BLaER1 (cell line): ENCODE measurements around the gene PDLIM5.
"Not testable (repeated sequence)": the region's sequence is repeated elsewhere in the genome, so short reads cannot be mapped to it uniquely, and the experiment has no call there.

Source experiments
- H3K27ac ChIP-seq: shearing (Covaris generic); formaldehyde crosslinking; 2 replicates; pipeline ENCODE4 v1.8.1; 2022
- H3K27me3 ChIP-seq: shearing (Covaris generic); formaldehyde crosslinking; 2 replicates; pipeline ENCODE4 v1.8.1; 2022
- H3K36me3 ChIP-seq: shearing (Covaris generic); formaldehyde crosslinking; 2 replicates; pipeline ENCODE4 v1.8.1; 2022
- H3K4me1 ChIP-seq: shearing (Covaris generic); formaldehyde crosslinking; 2 replicates; pipeline ENCODE4 v1.8.1; 2022
- H3K4me2 ChIP-seq: shearing (Covaris generic); formaldehyde crosslinking; 2 replicates; pipeline ENCODE4 v1.8.1; 2022
- H3K4me3 ChIP-seq: shearing (Covaris generic); formaldehyde crosslinking; 2 replicates; pipeline ENCODE4 v1.8.1; 2022
- H3K9ac ChIP-seq: shearing (Covaris generic); formaldehyde crosslinking; 2 replicates; pipeline ENCODE4 v1.8.1; 2022
- H3K9me3 ChIP-seq: shearing (Covaris generic); formaldehyde crosslinking; 2 replicates; pipeline ENCODE4 v1.8.1; 2022
- H4K20me1 ChIP-seq: shearing (Covaris generic); formaldehyde crosslinking; 2 replicates; pipeline ENCODE4 v1.8.1; 2022
- Cebpa-rat ChIP-seq: shearing (Covaris generic); IDR thresholded peaks from 2 replicates; pipeline ENCODE4 v1.8.1; 2022

The PDLIM5 gene

DNA sequence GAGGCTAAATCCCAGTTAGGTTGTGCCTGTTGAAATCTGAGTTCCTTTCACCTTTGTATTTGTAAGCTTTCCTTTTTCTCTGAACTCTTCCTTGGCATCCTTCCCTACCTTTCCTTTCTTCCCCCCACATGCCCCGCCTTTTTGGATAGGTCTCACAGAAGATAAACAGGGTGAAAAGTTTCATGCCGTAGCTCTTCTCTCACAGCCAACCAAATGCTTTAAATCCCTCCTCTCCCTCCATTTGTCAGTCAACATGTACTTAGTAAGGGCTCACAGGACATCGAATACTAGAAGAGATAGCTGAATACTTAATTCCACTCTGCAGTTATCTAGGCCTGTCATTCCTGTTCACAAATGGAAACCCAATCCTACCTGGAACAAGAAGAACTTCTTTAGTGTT, 198.9 kb downstream of the PDLIM5 start:
- Histone ChIP-seq H3K9ac (no peak overlapping the region), H3K4me1 (no peaks in the 10 kb centered on the region), H4K20me1 (no peaks in the 10 kb centered on the region), H3K4me2 (no peak overlapping the region), H3K27ac (no peak overlapping the region), H3K36me3 (no peaks in the 10 kb centered on the region), H3K27me3 (no peaks in the 10 kb centered on the region), H3K9me3 (no peaks in the 10 kb centered on the region), H3K4me3 (no peak overlapping the region)
- TF ChIP-seq Cebpa-rat = no peak

DNA sequence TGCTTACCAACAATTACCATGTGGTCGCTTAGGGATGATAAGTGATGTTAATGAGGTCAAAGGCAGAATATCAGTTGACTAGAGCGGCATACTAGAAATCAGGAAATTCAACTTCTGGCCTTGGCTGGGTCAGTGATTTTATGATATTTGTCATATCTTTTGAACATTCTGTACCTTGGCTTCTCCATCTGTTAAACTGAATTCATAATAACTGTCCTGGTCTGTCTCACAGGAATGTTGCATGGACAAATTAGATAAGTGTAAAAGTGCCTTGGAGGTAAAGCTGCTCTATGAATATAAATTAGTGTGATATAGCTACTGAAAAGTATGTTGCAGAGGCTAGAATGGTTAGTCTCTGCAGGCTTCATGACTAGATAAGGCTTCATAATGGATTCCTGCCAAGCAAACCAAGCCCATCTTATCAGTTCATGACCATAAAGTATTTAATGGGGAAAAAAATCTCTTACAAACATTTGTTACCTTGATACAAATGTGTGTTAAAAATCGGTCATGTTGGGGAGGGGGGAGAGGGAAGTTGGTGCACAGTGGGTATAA, 201.4 kb downstream of the PDLIM5 start:
- H4K20me1 ChIP-seq = no peaks in the 10 kb centered on the region
- TF ChIP-seq Cebpa-rat = no peak
- H3K9me3 ChIP-seq = no peaks in the 10 kb centered on the region
- H3K4me2 ChIP-seq = no peak overlapping the region
- H3K4me3 ChIP-seq = no peak overlapping the region
- H3K27me3 ChIP-seq = no peaks in the 10 kb centered on the region
- H3K36me3 ChIP-seq = no peaks in the 10 kb centered on the region
- no peak overlapping the region for H3K9ac ChIP-seq
- no peak overlapping the region for H3K27ac ChIP-seq
- H3K4me1 ChIP-seq = no peaks in the 10 kb centered on the region

DNA sequence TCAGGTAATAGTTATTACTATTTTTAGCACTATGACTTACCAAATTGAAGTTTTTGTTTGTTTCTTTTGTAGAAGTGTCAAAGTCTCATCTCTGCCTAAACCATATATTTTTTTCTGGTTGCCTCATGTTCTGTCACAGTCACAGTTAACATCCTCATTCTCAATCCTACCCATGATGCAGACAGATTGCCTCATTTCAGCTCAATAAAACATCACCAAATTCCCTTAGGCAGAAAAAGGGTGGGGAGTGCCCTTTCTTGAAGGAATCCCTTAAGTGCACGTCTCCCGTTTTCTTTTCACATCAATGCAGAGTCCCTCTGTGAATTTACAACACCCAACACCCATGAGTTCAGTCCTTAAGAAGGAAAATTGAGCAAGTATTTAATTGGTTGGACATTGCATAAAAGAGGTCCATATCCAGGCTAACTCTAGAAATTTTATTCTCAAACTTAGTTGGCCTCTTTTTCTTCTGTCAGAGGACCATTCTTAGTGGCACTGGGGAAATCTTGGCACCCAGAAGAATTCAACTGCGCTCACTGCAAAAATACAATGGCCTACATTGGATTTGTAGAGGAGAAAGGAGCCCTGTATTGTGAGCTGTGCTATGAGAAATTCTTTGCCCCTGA, 202.4 kb downstream of the PDLIM5 start:
- H3K27me3 ChIP-seq = no peaks in the 10 kb centered on the region
- no peak overlapping the region for H3K9ac ChIP-seq
- TF ChIP-seq Cebpa-rat = no peak

DNA sequence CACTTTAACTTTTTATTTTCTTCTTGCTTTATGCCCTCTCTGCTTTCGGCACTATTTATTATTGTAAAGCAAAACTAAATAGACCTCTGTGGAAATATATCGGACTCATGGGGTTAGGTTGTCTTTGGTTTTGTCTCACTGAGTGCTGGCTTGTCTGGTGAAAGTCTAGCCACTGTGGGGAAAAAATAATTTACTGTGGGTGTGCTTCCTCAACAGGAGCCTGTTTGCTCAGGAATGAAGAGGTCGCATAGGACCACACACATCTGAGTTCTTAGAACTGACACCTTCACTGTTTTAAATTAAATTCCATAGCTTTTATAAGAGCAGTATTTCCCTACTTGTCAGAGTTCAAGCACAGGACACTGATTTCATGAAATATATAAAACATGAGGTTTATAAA, 203.0 kb downstream of the PDLIM5 start:
- H3K27ac ChIP-seq = no peak overlapping the region
- H3K9ac ChIP-seq = no peak overlapping the region
- no peak overlapping the region for H3K4me2 ChIP-seq
- no peak for TF ChIP-seq Cebpa-rat
- no peaks in the 10 kb centered on the region for H3K4me1 ChIP-seq
- no peaks in the 10 kb centered on the region for H3K9me3 ChIP-seq
- H3K27me3 ChIP-seq = no peaks in the 10 kb centered on the region
- no peak overlapping the region for H3K4me3 ChIP-seq
- H3K36me3 ChIP-seq = no peaks in the 10 kb centered on the region
- no peaks in the 10 kb centered on the region for H4K20me1 ChIP-seq

More for the DNA sequence above, 202.4 kb downstream of the PDLIM5 start:
- Histone ChIP-seq H3K4me1 (no peaks in the 10 kb centered on the region), H3K27ac (no peak overlapping the region), H3K36me3 (no peaks in the 10 kb centered on the region), H4K20me1 (no peaks in the 10 kb centered on the region), H3K9me3 (no peaks in the 10 kb centered on the region), H3K4me2 (no peak overlapping the region), H3K4me3 (no peak overlapping the region)

DNA sequence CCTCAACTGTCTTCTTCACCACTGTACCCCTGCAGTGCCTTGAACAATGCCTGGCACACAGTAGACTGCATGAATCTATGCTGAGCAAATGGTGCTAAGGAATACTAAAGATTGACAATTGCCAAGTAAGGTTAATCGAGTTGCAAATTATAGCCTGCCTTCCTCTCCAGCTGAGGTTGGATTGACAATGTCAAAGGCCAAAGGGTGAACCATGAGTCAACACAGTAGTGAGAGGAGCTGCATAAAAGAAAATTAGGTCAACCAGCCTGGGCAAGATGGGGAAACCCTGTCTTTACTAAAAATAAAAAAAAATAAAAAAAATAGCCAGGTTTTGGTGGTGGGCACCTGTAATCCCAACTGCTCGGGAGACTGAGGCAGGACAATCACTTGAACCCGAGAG, 208.9 kb downstream of the PDLIM5 start:
- no peak overlapping the region for H3K4me2 ChIP-seq
- no peak overlapping the region for H3K4me3 ChIP-seq
- H4K20me1 ChIP-seq = no peaks in the 10 kb centered on the region
- H3K27me3 ChIP-seq = no peaks in the 10 kb centered on the region
- no peak overlapping the region for H3K27ac ChIP-seq
- no peaks in the 10 kb centered on the region for H3K4me1 ChIP-seq
- TF ChIP-seq Cebpa-rat = no peak
- no peaks in the 10 kb centered on the region for H3K36me3 ChIP-seq
- no peaks in the 10 kb centered on the region for H3K9me3 ChIP-seq
- no peak overlapping the region for H3K9ac ChIP-seq

DNA sequence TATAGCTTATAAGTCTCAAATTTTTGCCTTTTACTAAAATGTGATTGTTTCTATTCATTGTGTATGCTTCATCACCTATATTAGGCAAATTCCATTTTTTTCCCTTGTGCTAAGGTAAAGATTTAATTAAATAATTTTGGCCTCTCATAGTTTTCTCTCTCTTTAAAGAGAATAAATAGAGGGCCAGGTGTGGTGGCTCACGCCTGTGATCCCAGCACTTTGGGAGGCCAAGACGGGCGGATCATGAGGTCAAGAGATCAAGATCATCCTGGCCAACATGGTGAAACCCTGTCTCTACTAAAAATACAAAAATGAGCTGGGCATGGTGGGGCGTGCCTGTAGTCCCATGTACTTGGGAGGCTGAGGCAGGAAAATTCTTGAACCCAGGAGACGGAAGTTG, 213.3 kb downstream of the PDLIM5 start:
- H3K27me3 ChIP-seq, H3K4me2 ChIP-seq, H4K20me1 ChIP-seq, H3K4me3 ChIP-seq, H3K27ac ChIP-seq, H3K4me1 ChIP-seq, H3K9me3 ChIP-seq, H3K9ac ChIP-seq, H3K36me3 ChIP-seq: not testable (repeated sequence)

GRCh38 chr4:94665500-94666404, 214.0 kb downstream of the PDLIM5 start:
- no peak overlapping the region for H3K4me3 ChIP-seq
- H3K9me3 ChIP-seq = no peaks in the 10 kb centered on the region
- TF ChIP-seq Cebpa-rat = no peak
- no peaks in the 10 kb centered on the region for H4K20me1 ChIP-seq
- no peak overlapping the region for H3K4me2 ChIP-seq
- H3K36me3 ChIP-seq = no peaks in the 10 kb centered on the region
- H3K27ac ChIP-seq = no peak overlapping the region
- no peak overlapping the region for H3K9ac ChIP-seq
- H3K27me3 ChIP-seq = no peaks in the 10 kb centered on the region
- H3K4me1 ChIP-seq = no peaks in the 10 kb centered on the region

DNA sequence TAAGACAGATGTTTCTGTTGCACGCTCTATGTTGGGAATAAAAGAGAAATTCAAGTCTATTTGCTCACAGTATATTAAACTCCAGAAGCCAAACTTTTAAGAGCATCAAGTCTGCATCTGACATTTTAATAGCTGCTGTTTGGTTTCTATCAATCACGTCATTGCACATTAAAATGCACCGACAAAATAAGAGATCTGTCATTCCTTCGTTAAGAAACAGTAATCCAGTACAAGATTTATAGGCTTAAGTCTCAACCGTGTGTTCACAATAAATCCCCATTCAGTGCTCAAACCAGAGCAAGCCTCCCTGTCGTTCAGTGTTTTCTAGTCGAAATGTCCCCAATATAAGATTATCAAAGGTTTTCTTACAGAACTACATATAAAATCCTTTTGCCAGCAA, 217.0 kb downstream of the PDLIM5 start:
- Histone ChIP-seq H3K4me3 (no peak overlapping the region), H3K4me2 (no peak overlapping the region), H3K27me3 (no peaks in the 10 kb centered on the region), H3K9me3 (no peaks in the 10 kb centered on the region), H3K27ac (no peak overlapping the region), H3K36me3 (no peaks in the 10 kb centered on the region), H3K4me1 (no peaks in the 10 kb centered on the region), H3K9ac (no peak overlapping the region), H4K20me1 (no peaks in the 10 kb centered on the region)
- no peak for TF ChIP-seq Cebpa-rat

DNA sequence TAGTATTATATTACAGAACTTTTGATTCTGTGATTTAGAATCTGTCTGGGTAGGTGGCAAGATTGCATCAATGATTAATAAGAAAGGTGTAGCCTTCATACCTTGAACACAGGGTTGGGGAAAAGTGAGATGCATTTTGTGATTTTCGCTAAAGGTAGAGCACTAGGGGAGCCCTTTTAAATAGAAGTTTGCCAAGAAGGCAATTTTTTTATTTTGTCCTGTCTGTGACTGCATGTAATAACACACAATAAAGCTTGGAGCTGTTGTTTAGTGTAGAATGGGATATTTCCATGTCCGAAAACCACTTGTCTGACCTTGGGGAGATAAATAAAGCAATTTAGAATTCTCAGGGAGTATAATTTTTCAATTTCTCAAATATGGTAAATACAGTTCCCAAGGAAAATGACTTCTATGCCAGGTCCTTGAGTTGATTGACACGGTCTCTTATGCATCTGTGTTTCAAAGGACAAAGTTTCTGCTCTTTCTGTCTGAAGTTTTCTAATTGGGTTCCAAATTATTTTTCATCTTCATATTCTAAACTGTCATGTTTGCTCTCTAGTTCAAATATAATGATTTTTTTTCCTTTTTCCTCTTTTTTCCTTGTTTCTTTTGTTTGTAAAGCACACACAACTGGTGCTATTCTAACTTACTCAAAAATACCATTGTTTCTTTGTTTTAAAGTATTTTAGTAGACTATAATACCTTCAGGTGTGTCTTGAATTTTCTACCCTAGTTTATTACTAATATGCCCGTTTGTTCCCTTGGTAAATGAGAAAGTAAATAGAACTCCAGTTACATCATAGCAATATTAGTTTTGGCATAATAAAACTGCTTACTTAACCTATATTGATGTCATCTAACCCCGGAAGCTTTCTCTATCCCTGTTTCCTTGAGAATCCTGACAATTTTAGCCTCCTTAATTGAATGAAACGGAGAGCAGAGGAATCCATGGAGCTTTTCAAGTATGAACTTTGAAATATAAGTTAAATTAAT, 218.2 kb downstream of the PDLIM5 start:
- H4K20me1 ChIP-seq = no peaks in the 10 kb centered on the region
- H3K9ac ChIP-seq = no peak overlapping the region
- H3K36me3 ChIP-seq = no peaks in the 10 kb centered on the region
- no peak for TF ChIP-seq Cebpa-rat
- H3K4me2 ChIP-seq = no peak overlapping the region
- no peaks in the 10 kb centered on the region for H3K9me3 ChIP-seq
- H3K27ac ChIP-seq = no peak overlapping the region
- H3K4me1 ChIP-seq = no peaks in the 10 kb centered on the region
- no peak overlapping the region for H3K4me3 ChIP-seq
- no peaks in the 10 kb centered on the region for H3K27me3 ChIP-seq
